Activated T-cell treated with anti-CD3 and anti-CD28 coated beads for 1 hour (primary cell): ENCODE results near the gene CTPS2.

Source experiments
- DNase-seq: peaks from one replicate; pipeline ENCODE4 v3.0.0-alpha.2; 2020; ENCODE audit warnings: low read depth

The CTPS2 gene

DNA sequence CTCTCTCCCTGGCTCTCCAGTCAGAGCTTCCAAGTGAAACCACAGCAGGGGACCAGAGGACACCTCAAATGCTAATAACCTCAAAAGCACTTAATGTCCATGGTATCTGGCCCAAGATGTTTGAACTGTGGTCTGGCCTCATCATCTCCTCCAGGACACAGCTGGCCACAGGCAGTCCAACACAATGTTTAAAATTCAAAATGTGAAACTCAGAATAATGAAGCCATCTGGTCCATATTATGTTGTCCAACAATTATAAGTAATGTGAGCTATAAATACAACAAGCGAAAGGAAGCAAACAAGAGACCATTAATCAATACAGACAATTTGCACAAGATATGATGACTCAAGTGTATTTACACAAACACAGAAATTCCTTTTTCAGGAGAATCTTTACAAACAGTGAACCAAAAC is 153.3 kb downstream of the CTPS2 start:
- DNase-seq = no peak

DNA sequence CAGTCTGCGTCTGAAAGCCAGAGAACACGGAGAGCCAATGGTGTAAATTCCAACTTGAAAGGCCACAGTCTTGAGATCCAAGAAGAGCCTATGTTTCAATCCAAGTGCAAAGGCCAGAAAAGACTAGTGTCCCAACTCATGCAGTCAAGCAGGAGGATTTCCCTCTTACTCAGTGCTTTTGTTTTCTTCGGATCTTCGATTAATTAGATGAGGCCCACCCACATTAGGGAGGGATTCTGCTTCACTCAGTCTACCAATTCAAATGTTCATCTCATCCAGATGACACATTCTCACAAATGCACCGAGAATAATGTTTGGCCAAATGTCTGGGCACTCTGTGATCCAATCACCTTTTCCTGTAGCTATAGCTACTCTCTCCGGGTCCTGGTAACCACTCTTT is 154.0 kb downstream of the CTPS2 start:
- DNase-seq = no peak

DNA sequence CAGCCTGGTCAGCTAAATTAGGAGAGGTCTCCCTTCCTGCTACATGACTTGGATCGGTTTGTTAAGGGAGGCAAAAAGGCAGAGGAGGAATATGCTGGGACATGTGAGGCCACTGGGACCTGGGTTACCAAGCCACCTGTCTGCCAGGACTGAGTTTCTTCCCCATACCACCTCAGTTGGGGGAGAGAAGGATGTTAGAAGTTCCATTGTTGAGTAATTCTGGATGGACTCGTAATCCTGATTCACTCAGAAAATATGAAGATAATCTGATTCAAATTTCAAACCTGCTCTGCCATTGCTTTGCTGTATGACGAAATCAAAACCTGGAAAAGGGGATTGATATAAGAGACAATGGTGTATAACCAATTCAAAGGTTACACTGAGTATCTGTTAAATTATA is 159.9 kb downstream of the CTPS2 start:
- no peak for DNase-seq

DNA sequence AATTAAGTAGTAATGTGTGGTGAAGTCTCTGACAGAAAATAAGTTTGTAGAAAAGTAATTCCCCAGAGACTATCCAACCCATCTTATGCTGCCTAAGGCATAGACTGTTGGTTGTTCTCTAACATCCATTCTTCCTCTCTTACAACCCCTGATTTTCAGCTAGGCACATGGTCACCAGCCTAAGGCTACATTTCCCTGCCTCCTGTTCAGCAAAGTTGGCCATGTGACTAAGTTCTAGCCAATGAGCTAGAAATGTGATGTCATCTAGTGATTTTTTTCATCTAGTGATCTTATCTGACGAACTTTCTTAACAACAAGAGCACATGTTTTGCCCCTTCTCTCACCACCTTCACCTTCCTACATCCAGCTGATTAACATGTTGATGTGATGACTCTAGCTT is 164.8 kb downstream of the CTPS2 start:
- DNase-seq = no peak

DNA sequence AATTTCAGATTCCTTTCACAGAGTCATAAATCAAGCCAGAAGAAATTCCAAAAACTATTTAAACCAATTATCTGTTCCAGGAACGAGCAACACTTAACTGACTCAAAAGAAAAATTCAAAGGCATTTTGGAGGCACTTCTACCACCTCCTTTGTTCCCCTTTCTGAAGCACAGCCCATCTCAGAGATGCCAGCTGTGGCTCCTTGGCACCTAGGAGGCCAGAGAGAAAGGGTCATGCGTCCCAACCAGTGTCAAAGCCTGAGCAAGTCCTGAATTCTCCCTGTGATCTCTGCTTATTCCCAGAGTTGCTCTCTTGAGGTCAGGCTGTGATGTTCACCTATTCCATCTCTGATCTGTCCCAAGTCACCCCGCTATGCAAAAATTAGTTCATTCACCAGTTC is 167.5 kb downstream of the CTPS2 start:
- DNase-seq = no peak
